ENCODE measurements around the gene C16orf90. TPM values are rescaled to one million over a fixed set of nuclear protein-coding genes. Genes with fewer than 3 reads are reported as not detected.

C16orf90 gene
- total RNA-seq, 4 donors from 2014 or later: not detected

- Histone ChIP-seq H3K4me3 (no peak overlapping the region), H3K27me3 (no peaks in the 10 kb centered on the region), H3K27ac (no peak overlapping the region), H3K9me3 (no peaks in the 10 kb centered on the region), H3K36me3 (no peaks in the 10 kb centered on the region), H3K4me1 (peaks cover 9 to 26% (median 18%) of the 10 kb centered on the region in 4 donors)
- no peak for DNase-seq
- no peak for TF ChIP-seq POLR2AphosphoS5 (IDR thresholded peaks at IDR 0.05)
- no peak for TF ChIP-seq CTCF (IDR thresholded peaks at IDR 0.05)
- TF ChIP-seq POLR2A (IDR thresholded peaks at IDR 0.05): no peak
- no peak for TF ChIP-seq EP300 (IDR thresholded peaks at IDR 0.05; ENCODE audit: low read depth)
- intact Hi-C loops (cut with DNase I; ENCODE audit: low total_unique reads) (no loop called here), in situ Hi-C loops (cut with MboI; ENCODE audit: low pct_ligation_motif_present in 1 of 4, low pct_unique_long_range_greater_than_20kb in 1 of 4, low sequenced_read_pairs in 3 of 4) (no loop called here)
- 95 to 100% methylated on average over 2 to 5 of the region's 5 CpGs for WGBS, 2 donors (ENCODE audit: low coverage in 1 of 2)
Measured at GRCh38 chr16:3454093-3454492, 41.2 kb downstream of the C16orf90 start.

DNA sequence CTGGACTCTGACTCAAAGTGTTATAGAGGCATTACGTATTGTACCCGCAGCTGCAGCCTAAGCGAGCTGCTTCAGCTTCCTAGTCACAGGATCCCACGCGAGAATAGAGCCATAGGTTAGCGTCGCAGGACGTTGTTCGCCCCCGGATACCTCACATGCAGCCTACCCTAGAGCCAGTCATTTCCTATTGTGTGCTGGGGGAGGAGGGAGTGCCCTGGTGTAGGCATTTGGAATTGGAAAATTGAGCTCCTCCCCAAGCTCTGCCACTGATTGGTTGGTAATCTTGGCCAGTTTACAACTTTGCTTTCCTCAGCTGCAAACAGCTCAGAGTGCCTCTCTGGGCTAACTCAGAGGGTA, 51.3 kb downstream of the C16orf90 start:
- peak overlapping the region; percentile 68 to 87 (median 86) for H3K27ac ChIP-seq
- in situ Hi-C loops (cut with MboI; ENCODE audit: low pct_ligation_motif_present in 1 of 4, low pct_unique_long_range_greater_than_20kb in 1 of 4, low sequenced_read_pairs in 3 of 4) (no loop called here), intact Hi-C loops (cut with DNase I; ENCODE audit: low total_unique reads) (no loop called here)
- peak; percentile 42 for DNase-seq
- H3K4me1 ChIP-seq: peaks cover 0 to 14% (median 4%) of the 10 kb centered on the region in 4 donors
- H3K4me3 ChIP-seq: peak overlapping the region; percentile 45 to 60 (median 55)
- H3K27me3 ChIP-seq: no peaks in the 10 kb centered on the region
- no peak for TF ChIP-seq EP300 (IDR thresholded peaks at IDR 0.05; ENCODE audit: low read depth)
- peak; percentile 61 for TF ChIP-seq POLR2A (IDR thresholded peaks at IDR 0.05)
- peak; percentile 38 to 68 (median 63) for TF ChIP-seq POLR2AphosphoS5 (IDR thresholded peaks at IDR 0.05)
- peak in 3 of 5 experiments; percentile 10 to 39 (median 13) for TF ChIP-seq CTCF (IDR thresholded peaks at IDR 0.05)
- H3K9me3 ChIP-seq: peaks cover 0 to 8% of the 10 kb centered on the region in 2 donors
- no peaks in the 10 kb centered on the region for H3K36me3 ChIP-seq
- WGBS, 2 donors (ENCODE audit: low coverage in 1 of 2): 46% methylated on average over 10 of the region's 10 CpGs; no CpG with 5 or more reads in 1 of the 2 donors

Small RNA genes lying within 50 kb of the gene (small RNA-seq; reads per million reads assigned to genes)
- gene MIR6126: 0 reads per million in 4 donors

Other genes starting within 250 kb of the C16orf90 start
- 1 to 10 TPM in 1 of 4 donors, under 1 TPM in 3; 0.37 to 1.4 (median 0.54) TPM for gene MEFV, start 238.9 kb downstream of the C16orf90 start, total RNA-seq
- gene ZNF263, start 212.0 kb downstream of the C16orf90 start, total RNA-seq: 10 to 100 TPM in 3 of 4 donors, 1 to 10 TPM in 1; 4.6 to 46.0 (median 36.8) TPM
- gene TIGD7, start 190.1 kb downstream of the C16orf90 start, total RNA-seq: 1 to 10 TPM in 2 of 4 donors, under 1 TPM in 1, not detected in 1; 0.20 to 4.3 (median 2.5) TPM
- gene ZNF75A, start 190.0 kb downstream of the C16orf90 start, total RNA-seq: 10 to 100 TPM; 12.3 to 53.9 (median 25.5) TPM
- not detected for gene OR2C1, start 139.6 kb downstream of the C16orf90 start, total RNA-seq
- 10 to 100 TPM in 3 of 4 donors, under 1 TPM in 1; 1.00 to 12.7 (median 11.6) TPM for gene ZSCAN32, start 94.5 kb downstream of the C16orf90 start, total RNA-seq
- 10 to 100 TPM in 2 of 4 donors, 1 to 10 TPM in 2; 7.9 to 14.8 (median 11.4) TPM for gene ZNF174, start 94.3 kb downstream of the C16orf90 start, total RNA-seq
- gene ZNF597, start 52.0 kb downstream of the C16orf90 start, total RNA-seq: 1 to 10 TPM in 2 of 4 donors, under 1 TPM in 2; 0.37 to 2.4 (median 0.91) TPM
- 100 to 1,000 TPM in 1 of 4 donors, 10 to 100 TPM in 3; 57.3 to 247 (median 72.9) TPM for gene NAA60, start 51.8 kb downstream of the C16orf90 start, total RNA-seq
- 10 to 100 TPM in 1 of 4 donors, 1 to 10 TPM in 3; 3.4 to 84.0 (median 8.4) TPM for gene CLUAP1, start 5.5 kb upstream of the C16orf90 start, total RNA-seq
- gene NLRC3, start 81.9 kb upstream of the C16orf90 start, total RNA-seq: 10 to 100 TPM in 1 of 4 donors, 1 to 10 TPM in 3; 2.3 to 12.3 (median 5.1) TPM
- gene SLX4, start 116.1 kb upstream of the C16orf90 start, total RNA-seq: 10 to 100 TPM in 1 of 4 donors, 1 to 10 TPM in 3; 3.0 to 11.5 (median 4.9) TPM
- 100 to 1,000 TPM in 1 of 4 donors, 10 to 100 TPM in 3; 27.3 to 139 (median 36.5) TPM for gene DNASE1, start 159.2 kb upstream of the C16orf90 start, total RNA-seq
- gene TRAP1, start 222.0 kb upstream of the C16orf90 start, total RNA-seq: 100 to 1,000 TPM in 1 of 4 donors, 10 to 100 TPM in 3; 31.8 to 231 (median 57.1) TPM